GM18858 (cell line): ENCODE measurements around the gene PPIB.
"Not testable (repeated sequence)": the region's sequence is repeated elsewhere in the genome, so short reads cannot be mapped to it uniquely, and the experiment has no call there.

ENCODE experiments used
- ATAC-seq: cut with Tn5 transposase; IDR thresholded peaks from one replicate; pipeline ENCODE4 v1.9.1; 2021; ENCODE audit not compliant: unreplicated experiment

Gene PPIB

GRCh38 chr15:64141798-64142512 is 20.9 kb downstream of the PPIB start:
- ATAC-seq: no peak

GRCh38 chr15:64138331-64138941 is 24.4 kb downstream of the PPIB start:
- no peak for ATAC-seq

- no peak for ATAC-seq
Measured at GRCh38 chr15:64137226-64137833, 25.5 kb downstream of the PPIB start.

- ATAC-seq: no peak
Measured at GRCh38 chr15:64136347-64136746, 26.5 kb downstream of the PPIB start.

- ATAC-seq: no peak
Measured at GRCh38 chr15:64134345-64134829, 28.4 kb downstream of the PPIB start.

GRCh38 chr15:64133623-64134344 is 29.0 kb downstream of the PPIB start:
- no peak for ATAC-seq

- ATAC-seq: no peak
Measured at GRCh38 chr15:64132217-64132616, 30.6 kb downstream of the PPIB start.

- no peak for ATAC-seq
Measured at GRCh38 chr15:64131547-64131946, 31.3 kb downstream of the PPIB start.

- no peak for ATAC-seq
Measured at GRCh38 chr15:64130159-64130558, 32.7 kb downstream of the PPIB start.

GRCh38 chr15:64127521-64128270 is 35.1 kb downstream of the PPIB start:
- ATAC-seq: no peak

GRCh38 chr15:64125978-64126377 is 36.8 kb downstream of the PPIB start:
- no peak for ATAC-seq

GRCh38 chr15:64122936-64123351 is 39.9 kb downstream of the PPIB start:
- no peak for ATAC-seq

GRCh38 chr15:64122444-64122843 is 40.4 kb downstream of the PPIB start:
- ATAC-seq: no peak

GRCh38 chr15:64121614-64122013 is 41.2 kb downstream of the PPIB start:
- ATAC-seq: no peak

GRCh38 chr15:64120322-64120721 is 42.5 kb downstream of the PPIB start:
- ATAC-seq: not testable (repeated sequence)

GRCh38 chr15:64117759-64118487 is 44.9 kb downstream of the PPIB start:
- ATAC-seq: no peak

- no peak for ATAC-seq
Measured at GRCh38 chr15:64112904-64113303, 49.9 kb downstream of the PPIB start.

GRCh38 chr15:64112073-64112772 is 50.6 kb downstream of the PPIB start:
- ATAC-seq: no peak

GRCh38 chr15:64111679-64112050 is 51.2 kb downstream of the PPIB start:
- no peak for ATAC-seq
